HG03025 (cell line): ENCODE data around the gene BST2.

Source experiments
- ATAC-seq: cut with Tn5 transposase; IDR thresholded peaks from one replicate; pipeline ENCODE4 v1.9.1; 2021; ENCODE audit warnings: mild to moderate bottlenecking, moderate library complexity; ENCODE audit not compliant: unreplicated experiment, low FRiP score

Gene BST2, protein sequence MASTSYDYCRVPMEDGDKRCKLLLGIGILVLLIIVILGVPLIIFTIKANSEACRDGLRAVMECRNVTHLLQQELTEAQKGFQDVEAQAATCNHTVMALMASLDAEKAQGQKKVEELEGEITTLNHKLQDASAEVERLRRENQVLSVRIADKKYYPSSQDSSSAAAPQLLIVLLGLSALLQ

DNA sequence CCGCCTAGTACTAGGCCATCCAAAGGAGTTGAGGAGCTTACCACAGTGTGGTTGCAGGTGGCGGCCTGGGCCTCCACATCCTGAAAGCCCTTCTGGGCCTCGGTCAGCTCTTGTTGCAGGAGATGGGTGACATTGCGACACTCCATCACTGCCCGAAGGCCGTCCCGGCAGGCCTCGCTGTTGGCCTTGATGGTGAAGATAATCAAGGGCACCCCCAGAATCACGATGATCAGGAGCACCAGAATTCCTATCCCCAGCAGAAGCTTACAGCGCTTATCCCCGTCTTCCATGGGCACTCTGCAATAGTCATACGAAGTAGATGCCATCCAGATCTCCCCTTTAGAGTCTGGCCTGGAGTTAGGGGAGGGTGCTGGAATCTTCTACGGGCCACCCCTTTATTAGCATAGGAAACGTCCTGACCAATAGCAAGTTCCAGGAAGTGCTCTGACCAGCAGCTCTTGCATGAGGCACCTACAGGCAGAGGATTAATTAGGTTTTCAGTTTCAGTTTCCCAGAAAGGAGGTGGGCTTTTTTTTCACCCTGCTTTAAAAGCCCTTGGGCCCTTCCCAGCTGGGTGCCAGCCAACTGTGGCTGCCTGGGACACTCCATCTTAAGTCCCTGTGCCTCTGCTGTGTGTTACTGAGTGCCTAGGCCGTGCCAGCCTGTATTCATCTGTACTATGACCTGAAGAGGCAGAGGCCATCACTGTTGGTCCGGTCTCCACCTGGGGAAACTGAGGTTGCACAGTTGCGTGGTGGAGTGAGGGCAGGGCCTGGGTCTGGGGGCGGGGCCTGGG is at the start of gene BST2:
BST2 (minus strand) TSS at position 381 of the 796 bp plus-strand sequence; CDS start at position 326, 55 bp downstream.
- no peak for ATAC-seq

DNA sequence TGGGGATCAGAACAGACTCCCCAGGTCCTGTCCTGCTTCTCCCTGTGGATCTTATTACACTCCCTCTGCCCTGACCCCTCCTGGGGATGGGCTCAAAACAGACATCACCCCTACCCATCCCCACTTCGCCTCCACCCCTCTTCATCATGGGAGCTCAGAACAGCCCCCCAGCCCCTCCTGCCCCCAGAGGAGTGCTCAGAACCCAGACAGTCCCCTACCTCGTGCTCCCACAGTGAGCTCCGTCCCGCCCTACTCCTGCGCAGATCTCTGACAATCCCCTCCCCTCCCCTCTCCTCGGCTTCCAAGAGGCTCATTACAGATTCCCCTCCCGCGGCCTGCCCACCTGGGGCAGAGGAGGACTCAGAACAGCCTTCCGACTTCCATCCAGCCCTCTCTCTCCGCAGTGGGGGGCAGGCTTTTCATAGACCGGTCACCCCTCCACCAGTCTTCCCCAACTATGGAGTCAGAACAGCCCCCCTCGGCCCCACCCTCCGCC is 49.2 kb upstream of the BST2 start:
- no peak for ATAC-seq

DNA sequence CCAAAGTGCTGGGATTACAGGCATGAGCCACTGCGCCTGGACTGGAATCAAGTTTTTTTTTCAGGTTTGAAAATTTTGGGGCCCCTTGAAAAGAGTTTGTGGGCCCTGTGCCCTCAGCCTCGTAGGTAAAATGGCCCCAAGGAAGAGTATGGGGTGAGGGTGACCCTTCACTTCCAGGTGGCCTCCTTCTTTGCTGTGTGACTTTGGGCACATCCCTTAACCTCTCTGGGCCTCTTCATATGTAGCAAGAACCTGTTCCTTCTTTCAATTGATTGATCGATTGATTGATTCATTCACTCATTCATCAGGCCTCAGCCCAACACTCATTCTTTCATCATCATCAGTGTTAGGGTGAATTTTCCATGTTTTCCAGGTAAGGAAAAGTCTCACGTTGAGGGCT is 46.4 kb upstream of the BST2 start:
- no peak for ATAC-seq

DNA sequence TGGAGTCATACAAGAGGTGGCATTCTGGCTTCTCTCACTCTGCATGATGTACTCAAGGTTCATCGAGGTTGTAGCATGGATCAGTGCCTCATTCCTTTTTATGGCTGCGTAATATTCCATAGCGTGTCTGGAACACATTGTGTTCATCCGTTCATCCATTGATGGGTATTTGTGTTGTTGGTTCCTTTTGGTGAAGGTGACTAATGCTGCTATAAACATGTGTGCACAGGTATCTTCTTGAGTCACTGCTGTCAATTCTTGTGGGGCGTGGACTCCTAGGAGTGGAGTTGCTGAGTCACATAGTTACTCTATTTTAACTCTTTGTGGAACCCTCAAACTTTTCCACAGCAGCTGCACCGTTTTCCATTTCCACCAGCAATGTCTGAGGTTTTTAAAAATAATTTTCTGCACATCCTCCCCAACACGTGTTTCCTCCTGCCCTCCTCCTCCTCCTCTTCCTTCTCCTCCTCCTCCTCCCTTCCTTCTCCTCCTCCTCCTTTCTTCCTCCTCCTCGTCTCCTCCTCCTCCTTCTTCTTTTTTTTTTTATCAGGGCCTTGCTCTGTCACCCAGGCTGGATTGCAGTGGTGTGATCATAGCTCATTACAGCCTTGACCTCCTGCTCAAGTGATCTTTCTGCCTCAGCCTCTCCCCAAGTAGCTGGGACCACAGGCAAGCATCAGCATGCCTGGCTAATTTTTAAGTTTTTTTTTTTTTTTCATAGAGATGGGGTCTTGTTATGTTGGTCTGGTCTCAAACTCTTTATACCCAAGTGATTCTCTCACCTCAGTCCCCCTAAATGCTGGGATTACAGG is 45.0 kb upstream of the BST2 start:
- no peak for ATAC-seq

DNA sequence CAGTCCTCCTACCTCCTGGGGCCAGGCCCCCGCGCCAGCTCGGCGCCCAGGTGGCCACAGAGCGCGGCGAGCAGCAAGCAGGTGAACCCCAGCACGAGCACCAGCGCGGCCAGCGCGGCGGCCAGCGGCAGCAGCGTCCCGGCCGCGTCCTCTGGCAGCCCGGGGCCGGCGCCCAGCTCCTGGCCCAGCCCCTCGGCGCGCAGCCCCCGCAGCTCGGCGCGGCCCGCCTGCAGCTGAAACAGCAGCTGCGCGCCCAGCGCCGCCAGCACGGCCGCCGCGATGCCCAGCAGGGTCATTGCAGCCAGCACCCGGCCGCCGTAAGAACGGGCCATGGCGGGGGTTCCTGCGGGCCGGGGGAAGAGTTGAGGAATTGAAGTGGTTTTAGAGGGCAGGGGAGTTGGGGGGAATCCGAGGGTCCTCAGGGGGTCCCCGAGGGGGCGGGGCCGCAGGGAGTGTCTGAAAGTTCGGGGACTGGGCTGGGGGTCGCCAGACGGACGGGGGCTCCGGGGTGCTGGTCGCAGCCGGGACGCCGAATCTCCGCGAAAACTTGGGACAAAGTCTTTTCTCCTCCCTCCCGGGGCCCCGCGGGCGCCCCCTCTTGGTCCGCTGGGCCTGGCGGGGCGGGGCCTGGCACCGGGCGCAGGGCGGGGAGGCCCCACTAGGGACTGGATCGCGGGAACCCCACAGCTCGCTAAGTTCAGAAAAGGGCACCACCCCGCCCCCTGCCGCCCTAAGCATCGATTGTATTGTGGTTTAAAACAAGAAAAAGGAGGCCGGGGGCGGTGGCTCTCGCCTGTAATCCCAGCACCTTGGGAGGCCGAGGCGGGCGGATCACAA is 42.9 kb upstream of the BST2 start, which contains the start of gene TMEM221:
TMEM221 (minus strand) TSS at position 538 of the 837 bp plus-strand sequence; CDS start at position 332, 206 bp downstream.
- ATAC-seq = no peak

DNA sequence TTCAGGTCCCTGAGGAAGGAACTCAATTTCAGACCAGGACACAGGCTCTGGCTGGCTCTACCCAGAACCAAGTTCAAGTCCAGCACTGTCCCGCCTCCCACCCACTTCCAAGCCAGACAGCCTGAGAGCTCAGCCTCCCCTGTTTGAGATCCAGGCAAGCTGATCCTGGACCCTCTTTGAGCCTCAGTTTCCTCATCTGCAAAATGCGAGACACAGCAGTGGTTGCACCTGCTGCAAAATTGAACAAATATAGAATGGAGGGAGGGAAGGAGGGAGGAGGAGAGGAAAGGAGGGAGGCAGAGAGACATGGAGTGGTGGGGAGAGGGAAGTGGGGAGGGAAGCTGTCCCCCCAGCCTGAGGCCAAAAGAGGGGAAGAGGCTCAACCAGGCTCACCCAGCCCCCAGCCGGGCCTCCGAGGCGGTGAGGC is 42.3 kb upstream of the BST2 start:
- no peak for ATAC-seq

DNA sequence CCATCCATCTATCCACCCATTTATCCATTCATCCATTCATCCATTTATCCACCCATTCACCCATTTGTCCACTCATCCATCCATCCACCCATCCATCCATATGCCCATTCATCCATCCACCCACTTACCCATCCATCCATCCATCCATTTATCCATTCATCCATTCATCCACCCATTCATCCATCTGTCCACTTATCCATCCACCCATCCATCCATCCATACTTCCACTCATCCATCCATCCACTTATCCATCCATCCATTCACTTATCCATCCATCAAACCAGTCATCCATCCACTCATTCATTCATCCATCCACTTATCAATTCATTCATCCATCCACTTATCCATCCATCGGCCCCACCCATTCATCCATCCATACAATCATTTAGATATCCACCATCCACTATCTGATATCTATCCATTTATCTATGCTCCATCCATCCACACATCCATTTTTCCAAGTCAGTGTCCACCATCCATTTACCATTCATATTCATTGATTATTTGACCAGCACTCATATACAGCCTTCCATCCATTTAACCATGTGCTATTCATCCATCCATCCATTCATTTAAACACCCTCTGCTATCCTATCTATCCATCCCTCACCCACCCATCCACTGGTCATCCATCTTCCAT is 40.2 kb upstream of the BST2 start:
- no peak for ATAC-seq

DNA sequence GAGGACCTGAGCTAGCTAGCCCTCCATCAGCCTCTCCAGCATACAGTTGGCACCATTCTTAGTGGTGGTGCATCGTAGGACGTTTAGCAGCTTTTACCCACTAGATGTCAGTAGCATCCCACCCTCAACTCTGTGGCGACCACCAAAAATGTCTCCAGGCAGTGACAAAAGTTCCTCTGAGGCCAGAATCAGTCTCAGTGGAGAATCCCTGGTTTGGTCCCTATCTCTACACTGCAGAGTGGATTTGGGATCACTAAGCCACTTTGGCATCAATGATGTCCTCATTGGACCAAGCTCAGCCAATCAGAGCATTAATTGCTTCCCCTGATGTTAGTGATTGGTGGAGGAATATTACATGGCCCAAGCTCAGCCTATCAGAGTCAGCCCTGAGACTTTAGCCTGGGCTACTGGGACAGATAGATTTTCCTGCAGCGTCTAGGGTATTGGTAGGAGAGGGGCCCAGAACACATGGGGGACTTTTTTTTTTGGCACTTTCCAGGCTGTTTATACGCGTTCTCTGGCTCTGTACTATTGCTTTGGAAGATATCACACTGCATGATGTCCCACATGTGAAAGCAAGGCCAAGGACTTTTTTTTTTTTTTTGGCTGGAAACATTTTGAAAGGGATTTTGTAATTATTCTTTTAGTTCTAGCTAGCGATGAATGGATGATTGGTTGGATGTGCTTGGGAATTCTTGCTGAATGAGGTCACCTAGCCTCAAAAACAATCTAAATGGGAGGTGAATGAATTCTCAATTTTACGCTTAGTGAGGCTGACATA is 36.0 kb upstream of the BST2 start:
- no peak for ATAC-seq

DNA sequence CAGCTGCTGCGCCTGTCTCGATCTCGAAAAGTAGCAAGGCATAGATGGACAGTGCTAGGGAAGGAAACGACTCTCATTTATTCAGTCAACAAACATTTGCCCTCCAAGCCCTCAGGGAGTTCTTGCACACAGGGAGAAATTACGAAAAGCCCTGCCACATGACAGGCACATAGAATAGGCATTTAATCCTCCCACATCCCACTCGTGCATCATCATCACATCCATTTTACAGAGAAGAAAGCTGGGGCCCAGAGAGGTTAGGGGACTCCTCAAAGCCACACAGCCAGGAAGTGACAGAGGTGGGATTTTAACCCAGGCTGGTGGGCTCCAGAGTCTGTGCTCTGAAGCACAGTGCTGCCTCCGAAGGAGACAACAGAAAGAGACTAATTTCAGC is 31.4 kb upstream of the BST2 start:
- ATAC-seq = no peak

DNA sequence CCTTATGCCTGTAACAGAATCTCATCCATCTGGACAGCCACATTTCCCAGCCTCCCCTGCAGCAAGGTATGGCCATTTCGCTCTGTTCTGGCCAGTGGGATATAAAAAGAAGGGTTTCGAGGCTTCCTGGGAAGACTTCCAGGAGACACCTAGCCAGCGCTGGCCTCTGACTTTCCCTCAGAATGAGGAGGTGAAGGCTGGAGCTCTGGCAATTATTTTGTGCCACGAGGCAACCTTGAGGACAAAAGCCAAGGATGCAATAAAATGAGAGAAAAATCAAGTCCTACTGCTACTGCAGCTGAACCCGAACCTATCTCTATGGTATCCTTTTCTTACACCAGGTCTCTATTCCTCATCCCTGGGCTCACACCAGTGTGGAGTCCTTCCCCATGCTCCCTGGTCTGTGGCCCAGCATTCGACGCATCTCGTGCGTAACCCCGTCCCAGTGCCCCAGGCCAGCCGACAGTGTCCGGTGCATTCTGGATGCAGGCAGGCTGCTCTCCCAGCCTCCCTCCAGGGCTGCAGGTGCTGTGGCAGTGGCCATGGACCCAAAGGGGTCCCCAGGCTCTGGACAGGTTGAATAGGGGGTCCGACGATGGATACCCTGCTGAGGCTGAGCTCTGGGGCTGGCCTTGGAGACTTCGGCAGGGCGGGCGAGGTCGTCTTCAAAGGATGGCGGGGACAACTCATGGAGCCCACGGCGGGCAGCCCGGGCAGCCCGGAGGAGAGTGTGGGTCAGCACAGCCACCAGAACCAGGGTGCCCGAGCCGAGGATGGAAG is 30.9 kb upstream of the BST2 start:
- no peak for ATAC-seq

DNA sequence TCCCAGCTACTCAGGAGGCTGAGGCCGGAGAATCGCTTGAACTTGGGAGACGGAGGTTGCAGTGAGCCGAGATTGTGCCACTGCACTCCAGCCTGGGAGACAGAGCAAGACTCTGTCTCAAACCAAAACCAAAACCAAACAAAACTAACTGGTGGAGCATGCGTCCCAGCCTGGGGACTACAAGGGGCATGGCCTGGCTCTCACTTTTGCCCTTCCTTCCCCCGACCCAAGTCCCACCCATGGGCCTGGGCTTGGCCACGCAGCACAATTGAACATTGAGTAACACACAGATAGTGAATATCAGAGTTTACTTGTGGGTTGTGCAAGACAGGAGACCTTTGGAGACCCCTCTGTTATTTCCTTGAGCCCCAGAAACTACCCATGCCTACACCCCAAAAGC is 29.8 kb upstream of the BST2 start:
- ATAC-seq = no peak

DNA sequence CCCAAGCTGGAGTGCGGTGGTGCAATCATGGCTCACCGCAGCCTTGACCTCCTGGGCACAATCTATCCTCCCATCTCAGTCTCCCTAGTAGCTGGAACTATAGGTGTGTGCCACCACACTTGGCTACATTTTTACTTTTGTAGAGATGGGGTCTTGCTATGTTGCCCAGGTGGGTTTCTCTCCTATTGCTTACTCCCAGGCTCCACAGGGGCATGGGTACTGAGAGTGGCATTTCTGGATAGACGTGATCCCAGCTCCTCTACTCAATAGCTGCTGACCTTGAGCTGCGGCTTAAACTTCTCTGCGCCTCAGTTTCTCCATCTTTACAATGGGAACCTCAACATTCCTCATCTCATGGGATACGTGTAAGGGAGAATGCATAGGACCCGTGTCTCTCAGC is 26.0 kb upstream of the BST2 start:
- ATAC-seq = no peak

DNA sequence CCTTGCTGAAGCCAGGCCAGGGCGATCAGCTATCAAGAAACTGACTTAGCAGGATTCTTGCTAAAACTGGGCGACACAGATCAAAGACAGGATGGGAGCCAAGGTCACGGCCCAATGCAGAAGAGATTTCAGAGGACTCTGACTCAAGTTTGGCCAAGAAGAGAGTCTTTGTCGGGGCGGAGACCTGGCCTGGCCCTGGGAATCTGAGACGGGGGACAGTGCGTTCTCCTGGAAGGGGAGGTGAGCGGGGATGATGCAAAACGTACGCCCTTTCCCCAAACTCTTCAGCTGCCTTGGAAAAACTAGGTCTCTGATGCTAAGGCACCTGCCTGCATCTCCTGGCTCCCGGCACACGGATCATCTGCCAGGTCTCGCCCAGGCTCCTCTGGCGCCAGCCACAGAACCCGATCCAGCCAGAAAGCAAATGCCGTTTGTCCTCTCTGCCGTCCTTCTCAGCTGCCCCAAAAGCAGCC is 24.2 kb upstream of the BST2 start:
- ATAC-seq = no peak

DNA sequence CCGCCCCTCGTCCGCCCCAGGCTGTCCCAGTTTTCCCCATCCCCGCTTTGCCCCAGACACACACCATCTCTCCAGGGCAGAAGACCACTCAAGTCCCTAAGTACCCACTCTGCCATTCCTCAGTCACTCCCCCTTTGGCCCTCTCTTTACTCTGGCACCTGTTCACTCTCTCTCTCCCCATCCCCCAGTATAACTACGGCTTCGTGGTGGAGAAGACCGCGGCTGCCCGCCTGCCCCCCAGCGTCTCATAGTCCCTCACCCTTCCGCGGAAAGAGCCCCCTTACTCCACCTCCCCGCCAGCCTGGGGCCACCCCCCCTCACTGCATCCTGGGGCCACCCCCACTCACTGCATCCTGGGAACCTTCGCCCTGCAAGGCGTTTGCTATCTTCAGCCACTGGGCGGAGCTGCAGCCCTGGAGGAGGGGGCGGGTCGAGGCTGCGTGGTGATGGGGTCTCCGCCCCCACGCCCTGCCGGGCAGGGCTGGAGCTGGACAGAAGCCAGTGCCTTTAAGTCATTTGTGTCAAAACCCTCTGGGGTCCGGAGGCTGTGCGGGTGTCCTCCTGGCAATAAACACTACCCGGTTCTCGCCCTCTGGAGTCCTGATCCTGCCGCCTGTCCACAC is 19.4 kb upstream of the BST2 start:
- no peak for ATAC-seq

DNA sequence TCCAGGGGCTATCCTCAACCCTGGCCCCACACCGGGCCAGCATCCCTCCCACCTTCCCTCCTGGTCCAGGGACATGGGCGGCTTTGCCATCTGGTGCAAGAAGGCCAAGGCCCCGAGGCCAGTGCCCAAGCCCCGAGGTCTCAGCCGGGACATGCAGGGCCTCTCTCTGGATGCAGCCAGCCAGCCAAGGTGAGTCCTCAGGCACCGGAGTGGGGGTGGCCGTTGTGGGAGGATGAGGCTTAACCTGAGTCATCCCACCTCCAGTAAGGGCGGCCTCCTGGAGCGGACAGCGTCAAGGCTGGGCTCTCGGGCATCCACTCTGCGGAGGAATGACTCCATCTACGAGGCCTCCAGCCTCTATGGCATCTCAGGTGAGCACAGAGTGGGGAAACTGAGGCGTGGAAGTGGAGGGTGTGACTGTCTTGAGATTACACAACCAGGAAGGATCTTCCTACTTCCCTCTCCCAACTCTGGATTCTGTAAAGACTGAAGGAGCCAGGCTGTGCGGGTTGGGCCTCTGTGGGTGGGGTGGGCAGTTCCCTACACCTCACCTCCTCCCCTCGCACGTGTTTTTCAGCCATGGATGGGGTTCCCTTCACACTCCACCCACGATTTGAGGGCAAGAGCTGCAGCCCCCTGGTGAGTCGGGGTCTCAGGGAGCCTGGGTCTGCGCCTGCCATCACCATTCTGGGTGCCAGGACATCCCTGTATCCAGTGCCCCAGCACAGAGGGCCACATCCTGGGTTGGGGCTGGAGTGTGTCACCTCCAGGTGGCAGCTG is 18.2 kb upstream of the BST2 start:
- ATAC-seq = no peak

DNA sequence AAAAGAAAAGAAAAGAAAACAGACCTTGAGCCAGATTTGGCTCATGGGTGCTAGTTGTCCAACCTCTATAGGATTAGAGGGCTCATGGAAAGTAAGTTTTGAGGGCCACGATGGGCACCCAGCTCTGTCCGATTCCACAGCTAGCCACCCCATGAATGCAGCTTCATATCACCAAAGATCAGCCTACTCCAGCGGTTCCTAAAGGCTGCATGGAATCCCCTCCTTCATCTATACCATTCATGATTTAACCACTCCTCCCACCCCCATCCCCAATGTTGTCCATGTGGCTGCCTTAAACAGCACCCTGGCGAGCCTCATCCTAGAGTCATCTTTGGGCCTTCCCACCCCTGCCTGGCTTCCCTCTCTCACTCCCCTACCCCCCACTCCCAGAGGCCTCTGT is 16.5 kb upstream of the BST2 start:
- ATAC-seq = no peak

DNA sequence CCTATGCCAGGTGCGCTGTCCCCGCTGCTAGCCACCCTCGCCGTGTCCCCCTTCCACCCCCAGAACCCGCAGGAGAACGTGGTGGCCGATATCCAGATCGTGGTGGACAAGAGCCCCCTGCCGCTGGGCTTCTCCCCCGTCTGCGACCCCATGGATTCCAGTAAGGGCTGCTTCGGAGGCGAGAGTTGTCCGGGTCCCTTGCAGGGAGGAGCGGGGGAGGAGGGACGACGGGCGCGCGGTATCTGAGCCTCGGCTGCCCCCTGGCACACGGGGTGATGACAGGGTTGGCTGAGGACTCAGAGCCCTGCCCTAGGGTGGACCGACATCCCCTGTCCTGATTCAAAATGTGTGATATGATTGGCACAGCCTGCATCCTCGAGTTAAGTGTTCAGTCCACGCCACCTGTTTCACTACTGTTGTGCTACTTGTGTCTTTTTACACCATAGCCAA is 15.1 kb upstream of the BST2 start:
- peak; percentile 19 for ATAC-seq
